Measurements from ENCODE around the gene IL1RL2.

The IL1RL2 gene

DNA sequence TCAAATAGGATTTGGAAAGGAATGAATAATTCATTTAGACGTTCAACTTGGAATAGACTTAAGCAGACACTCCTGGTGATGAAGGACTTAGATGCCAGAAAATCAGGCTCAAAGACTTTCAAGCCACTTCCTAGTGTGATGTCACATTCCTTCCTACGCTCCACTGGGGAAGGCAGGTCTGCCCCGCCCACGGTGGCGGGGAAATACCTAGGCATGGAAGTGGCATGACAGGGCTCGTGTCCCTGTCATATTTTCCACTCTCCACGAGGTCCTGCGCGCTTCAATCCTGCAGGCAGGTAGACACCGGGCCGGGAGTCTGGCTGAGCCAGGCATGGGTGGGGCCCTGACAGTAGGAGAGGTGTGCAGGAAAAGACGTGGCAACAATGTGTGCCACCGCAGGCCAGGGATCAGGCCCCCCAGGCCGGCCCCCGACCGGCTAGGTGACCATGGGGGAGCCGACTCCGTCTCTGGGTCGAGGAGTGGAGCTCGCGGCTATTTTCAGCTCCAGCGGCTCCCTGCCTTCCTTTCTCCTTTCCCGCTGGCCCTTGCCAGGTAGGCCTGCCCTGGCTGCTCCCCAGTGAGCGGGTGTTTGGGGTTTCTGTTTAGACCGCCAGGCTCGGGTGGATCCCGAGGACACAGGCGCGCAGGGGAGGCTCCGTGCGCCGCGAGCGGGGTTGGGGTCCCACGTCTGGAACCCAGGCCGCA, at the start of gene IL1RL2:
IL1RL2 (plus strand) TSS at position 233 of the 705 bp plus-strand sequence. CDS start 845 bp downstream, outside the sequence.
- peak; percentile 52 for DNase-seq (ENCODE audit: low read depth)

DNA sequence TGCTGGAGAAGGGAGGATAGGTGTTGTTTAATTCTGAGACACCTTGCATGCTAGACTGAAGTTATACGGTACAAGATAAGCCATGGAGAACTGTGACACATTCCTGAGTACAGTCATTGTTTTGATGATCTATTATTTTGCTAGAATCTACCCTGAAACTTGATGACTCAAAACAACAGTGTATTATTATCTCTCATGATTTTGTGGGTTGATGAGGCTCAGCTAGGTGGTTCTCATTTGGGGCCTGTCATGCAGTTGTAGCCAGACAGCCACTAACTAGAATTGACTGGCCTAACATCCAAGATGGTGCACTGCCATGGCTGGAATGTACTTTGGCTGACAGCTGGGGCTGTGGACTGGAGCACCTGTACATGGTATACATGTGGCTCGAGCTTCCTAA, 49.7 kb upstream of the IL1RL2 start:
- no peak for DNase-seq (ENCODE audit: low read depth)

- no peak for DNase-seq (ENCODE audit: low read depth)
Measured at GRCh38 chr2:102138331-102138730, 48.5 kb upstream of the IL1RL2 start.

DNA sequence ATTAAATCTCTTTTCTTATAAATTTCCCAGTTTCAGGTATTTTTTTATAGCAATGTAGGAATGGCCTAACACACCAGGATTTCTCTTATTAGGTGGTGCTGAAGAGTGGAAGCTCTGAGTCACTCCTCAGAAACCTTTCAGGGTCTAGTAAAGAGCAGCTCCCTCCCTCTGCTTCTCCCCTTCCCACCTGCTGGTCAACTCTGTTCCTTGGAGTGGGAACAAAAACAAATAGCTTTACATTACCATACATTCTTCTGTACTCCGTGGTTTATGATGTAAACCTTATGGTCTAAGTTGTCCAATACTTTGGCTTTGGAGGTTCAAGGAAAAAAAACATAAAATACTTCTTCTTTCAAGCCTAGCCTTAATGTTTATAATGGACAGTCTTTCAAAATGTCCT, 47.0 kb upstream of the IL1RL2 start:
- no peak for DNase-seq (ENCODE audit: low read depth)

DNA sequence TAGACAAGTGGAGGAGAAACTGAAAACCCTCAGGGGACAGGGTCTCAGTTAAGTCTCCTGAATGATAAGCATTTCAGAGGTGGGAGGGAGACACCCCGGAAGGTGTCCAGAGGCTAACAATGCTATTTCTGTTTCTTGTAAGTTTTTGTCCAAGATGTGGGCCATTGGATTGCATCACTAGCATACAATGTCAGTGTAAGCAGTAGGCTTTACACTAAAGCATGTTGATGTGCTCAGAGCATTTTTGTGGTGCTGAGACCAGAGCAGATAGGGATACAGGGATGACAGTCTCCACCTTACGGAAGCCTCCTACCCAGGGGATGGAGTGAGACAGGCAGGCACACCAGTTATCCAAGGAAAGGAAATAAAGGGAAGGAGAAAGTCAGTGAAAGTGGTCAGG, 46.4 kb upstream of the IL1RL2 start:
- peak; percentile 87 for DNase-seq (ENCODE audit: low read depth)

- DNase-seq (ENCODE audit: low read depth), result peak; percentile 95
Measured at GRCh38 chr2:102141011-102141943, 45.5 kb upstream of the IL1RL2 start.

GRCh38 chr2:102141970-102142828, 44.6 kb upstream of the IL1RL2 start, which contains the start of gene IL1R1:
Gene IL1R1, plus strand, starts transcription at chr2:102142746. Its CDS starts 14,979 bp downstream, at chr2:102157725.
- DNase-seq (ENCODE audit: low read depth), result peak; percentile 67

GRCh38 chr2:102142829-102143449, 43.9 kb upstream of the IL1RL2 start:
- peak; percentile 74 for DNase-seq (ENCODE audit: low read depth)

- DNase-seq (ENCODE audit: low read depth), result peak; percentile 74
Measured at GRCh38 chr2:102143450-102143985, 43.3 kb upstream of the IL1RL2 start.

DNA sequence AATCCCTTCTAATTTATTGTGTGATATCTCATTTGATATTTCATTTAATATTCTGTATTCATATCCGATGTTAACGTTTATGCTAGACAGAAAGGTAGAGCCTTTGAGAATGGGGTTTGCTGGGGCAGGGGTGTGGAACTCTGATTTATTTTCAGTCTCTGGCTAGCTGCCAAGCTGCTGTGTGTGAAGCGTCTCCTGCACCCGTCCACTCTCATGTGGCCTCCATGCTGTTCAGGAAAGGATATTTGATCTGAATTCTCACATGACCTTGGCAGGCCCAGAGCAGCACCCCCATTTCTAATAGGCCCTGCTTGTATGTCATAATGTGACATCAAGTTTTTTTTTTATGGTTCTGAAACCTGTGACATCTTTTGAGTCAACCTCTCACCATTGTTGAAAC, 42.7 kb upstream of the IL1RL2 start:
- DNase-seq (ENCODE audit: low read depth), result peak; percentile 66

DNA sequence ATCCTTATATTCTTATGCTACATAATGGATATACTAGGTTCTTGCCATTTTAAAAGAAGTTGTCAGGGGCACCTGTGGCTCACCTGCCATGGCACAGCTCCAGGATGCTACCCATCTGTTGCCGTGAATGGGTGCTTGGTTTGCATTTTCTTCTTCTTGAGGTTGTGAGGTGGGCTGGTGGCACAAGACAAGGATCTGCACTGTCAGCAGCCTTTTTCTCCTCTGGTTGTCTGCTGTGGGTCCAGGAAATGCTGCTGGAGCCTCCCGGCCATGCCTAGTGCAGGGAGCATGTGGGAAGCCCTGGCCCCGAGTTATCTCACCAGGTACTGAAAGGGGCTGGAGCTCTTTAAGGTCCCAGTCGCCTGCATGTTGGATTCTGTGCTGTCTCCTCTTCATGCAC, 41.7 kb upstream of the IL1RL2 start:
- DNase-seq (ENCODE audit: low read depth), result no peak

GRCh38 chr2:102145934-102146333, 40.9 kb upstream of the IL1RL2 start:
- DNase-seq (ENCODE audit: low read depth), result no peak

DNA sequence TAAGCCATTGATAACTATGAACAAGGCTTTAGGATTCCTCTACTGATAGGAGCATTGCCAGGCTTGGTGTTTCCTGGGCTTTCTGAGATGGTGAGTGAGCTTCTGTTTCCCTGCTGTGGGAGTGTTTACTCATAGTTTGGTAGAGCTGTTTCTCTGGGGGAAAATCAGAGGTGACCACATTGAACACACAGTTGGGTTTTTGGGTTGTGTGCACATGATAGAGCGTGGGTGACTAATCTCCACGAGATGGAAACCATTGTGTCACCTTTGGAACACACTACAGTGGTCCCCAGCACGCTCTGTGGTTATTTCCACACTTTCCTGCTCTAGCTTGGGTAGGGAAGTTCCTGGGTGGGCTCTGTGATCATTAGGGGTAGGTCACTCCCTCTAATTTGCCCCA, 38.9 kb upstream of the IL1RL2 start:
- peak; percentile 89 for DNase-seq (ENCODE audit: low read depth)

DNA sequence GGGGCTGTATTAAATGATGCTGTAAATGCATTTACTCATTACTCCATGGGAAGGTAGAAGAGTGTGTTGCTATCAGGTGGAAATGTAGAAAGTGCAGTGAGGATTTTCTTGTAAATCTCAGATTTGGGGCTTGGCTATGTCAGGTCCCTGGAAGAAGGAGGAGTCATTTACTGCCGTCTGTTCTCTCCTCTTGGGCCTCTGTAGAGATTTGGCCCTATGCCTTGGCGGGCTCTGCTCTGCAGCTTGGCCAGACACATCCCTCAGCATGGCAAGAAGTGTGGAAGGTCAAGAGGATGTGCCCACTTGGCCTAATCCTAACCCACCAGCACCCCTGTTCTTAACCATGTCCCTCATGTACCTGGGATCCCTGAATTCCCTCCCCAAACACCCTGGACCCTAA, 37.6 kb upstream of the IL1RL2 start:
- DNase-seq (ENCODE audit: low read depth), result no peak

- no peak for DNase-seq (ENCODE audit: low read depth)
Measured at GRCh38 chr2:102149644-102150455, 37.0 kb upstream of the IL1RL2 start.

DNA sequence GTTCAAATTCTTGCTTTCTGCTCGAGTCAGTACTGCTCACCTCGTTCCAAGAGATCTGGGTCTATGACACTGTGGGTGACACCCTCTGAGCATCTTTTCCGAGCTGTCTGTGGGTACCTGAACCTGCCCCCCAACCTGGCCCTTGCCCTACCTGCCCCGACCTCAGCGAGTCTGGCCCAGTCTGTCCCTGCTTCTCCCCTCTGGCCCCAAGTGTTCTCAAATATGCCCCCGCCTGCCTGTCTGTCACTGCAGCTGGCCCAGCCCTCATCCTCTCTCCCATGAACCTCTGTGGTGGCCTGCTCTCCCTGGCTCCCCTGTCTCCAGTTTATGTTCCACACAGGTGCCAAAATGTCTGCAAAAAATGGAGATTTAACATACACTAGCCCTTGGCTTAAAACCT, 32.5 kb upstream of the IL1RL2 start:
- DNase-seq (ENCODE audit: low read depth), result no peak

- no peak for DNase-seq (ENCODE audit: low read depth)
Measured at GRCh38 chr2:102154946-102155702, 31.7 kb upstream of the IL1RL2 start.

GRCh38 chr2:102155703-102156515, 30.9 kb upstream of the IL1RL2 start:
- DNase-seq (ENCODE audit: low read depth), result peak; percentile 94
